WI38 (cell line): ENCODE data around the gene ATXN7L1.
A peak's percentile ranks its signal among the peaks of the same experiment; 100 is the strongest.

ENCODE experiments used
- H3K4me3 ChIP-seq: 2 replicates; pipeline ENCODE4 v1.5.1; 2011; ENCODE audit warnings: low read depth, mild to moderate bottlenecking, control low read depth, low read length
- CTCF ChIP-seq: IDR thresholded peaks from 2 replicates; pipeline ENCODE4 v1.5.1; 2012; ENCODE audit warnings: low read depth, mild to moderate bottlenecking, control low read depth, low read length

ATXN7L1 gene

GRCh38 chr7:105879782-105880181 lies 3.4 kb upstream of the ATXN7L1 start:
- no peak for TF ChIP-seq CTCF
- no peak overlapping the region for H3K4me3 ChIP-seq

- TF ChIP-seq CTCF: no peak
- H3K4me3 ChIP-seq: no peak overlapping the region
These were observed 2.6 kb upstream of the ATXN7L1 start for GRCh38 chr7:105878746-105879605.

- peak overlapping the region; percentile 79 for H3K4me3 ChIP-seq
- no peak for TF ChIP-seq CTCF
These were observed 1.3 kb upstream of the ATXN7L1 start for GRCh38 chr7:105877736-105878135.

- H3K4me3 ChIP-seq: peak overlapping the region; percentile 79
- no peak for TF ChIP-seq CTCF
These were observed 684 bp upstream of the ATXN7L1 start for GRCh38 chr7:105876964-105877601.

- H3K4me3 ChIP-seq: peak overlapping the region; percentile 84
These were observed 894 bp downstream of the ATXN7L1 start for GRCh38 chr7:105875505-105875904.

GRCh38 chr7:105874055-105874454 lies 2.3 kb downstream of the ATXN7L1 start:
- H3K4me3 ChIP-seq: no peak overlapping the region
- no peak for TF ChIP-seq CTCF

More at GRCh38 chr7:105875505-105875904, 894 bp downstream of the ATXN7L1 start:
- TF ChIP-seq CTCF: no peak

- no peak for TF ChIP-seq CTCF
- H3K4me3 ChIP-seq: no peak overlapping the region
These were observed 3.9 kb downstream of the ATXN7L1 start for GRCh38 chr7:105872491-105872890.
